PC-9 (cell line): Measurements from ENCODE around the gene TBC1D8.

Experiments
- EZH2 ChIP-seq: fragments of 200-600 bp; sonication (generic); IDR thresholded peaks from 2 replicates; pipeline ENCODE4 v1.8.0; 2017; ENCODE audit warnings: antibody characterized with exemption, low read depth
- TF ChIP-seq, protein P1 (sequence below): fragments of 200-600 bp; sonication (generic); conservative IDR thresholded peaks from 2 replicates; pipeline ENCODE4 v1.6.1; 2017; ENCODE audit warnings: mixed run types, antibody characterized with exemption, mild to moderate bottlenecking, moderate library complexity

GRCh38 chr2:101147971-101148370 lies 3.2 kb downstream of the TBC1D8 start:
- TF ChIP-seq, protein P1, sequence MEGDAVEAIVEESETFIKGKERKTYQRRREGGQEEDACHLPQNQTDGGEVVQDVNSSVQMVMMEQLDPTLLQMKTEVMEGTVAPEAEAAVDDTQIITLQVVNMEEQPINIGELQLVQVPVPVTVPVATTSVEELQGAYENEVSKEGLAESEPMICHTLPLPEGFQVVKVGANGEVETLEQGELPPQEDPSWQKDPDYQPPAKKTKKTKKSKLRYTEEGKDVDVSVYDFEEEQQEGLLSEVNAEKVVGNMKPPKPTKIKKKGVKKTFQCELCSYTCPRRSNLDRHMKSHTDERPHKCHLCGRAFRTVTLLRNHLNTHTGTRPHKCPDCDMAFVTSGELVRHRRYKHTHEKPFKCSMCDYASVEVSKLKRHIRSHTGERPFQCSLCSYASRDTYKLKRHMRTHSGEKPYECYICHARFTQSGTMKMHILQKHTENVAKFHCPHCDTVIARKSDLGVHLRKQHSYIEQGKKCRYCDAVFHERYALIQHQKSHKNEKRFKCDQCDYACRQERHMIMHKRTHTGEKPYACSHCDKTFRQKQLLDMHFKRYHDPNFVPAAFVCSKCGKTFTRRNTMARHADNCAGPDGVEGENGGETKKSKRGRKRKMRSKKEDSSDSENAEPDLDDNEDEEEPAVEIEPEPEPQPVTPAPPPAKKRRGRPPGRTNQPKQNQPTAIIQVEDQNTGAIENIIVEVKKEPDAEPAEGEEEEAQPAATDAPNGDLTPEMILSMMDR, result no peak
- no peak for TF ChIP-seq EZH2
